Memory B cell (primary cell): ENCODE measurements around the gene CLBA1.
"Not testable (repeated sequence)": the region's sequence is repeated elsewhere in the genome, so short reads cannot be mapped to it uniquely, and the experiment has no call there.

Experiments
- ATAC-seq: fragments of 150-1000 bp; cut with Tn5 transposase; 2 replicates; pipeline ENCODE4 v1.10.0; 2021; ENCODE audit warnings: low read depth, mild to moderate bottlenecking, moderate library complexity
- DNase-seq, 2 donors: peaks; one replicate each; pipeline ENCODE4 v3.0.0; 2022; ENCODE audit warnings: low spot score in 2 of 2
- H3K27ac Mint-ChIP-seq: one replicate; pipeline ENCODE4 v1.8.0; 2022; ENCODE audit warnings: mild to moderate bottlenecking, moderate library complexity, mixed read lengths
- H3K27me3 Mint-ChIP-seq: one replicate; pipeline ENCODE4 v1.8.0; 2022; ENCODE audit warnings: mixed read lengths
- H3K36me3 Mint-ChIP-seq: one replicate; pipeline ENCODE4 v1.8.0; 2022; ENCODE audit warnings: mild to moderate bottlenecking, mixed read lengths
- H3K4me1 Mint-ChIP-seq: one replicate; pipeline ENCODE4 v1.8.0; 2022; ENCODE audit warnings: mixed read lengths
- H3K4me3 Mint-ChIP-seq: one replicate; pipeline ENCODE4 v1.8.0; 2022; ENCODE audit warnings: mild to moderate bottlenecking, moderate library complexity, mixed read lengths
- H3K9me3 Mint-ChIP-seq: one replicate; pipeline ENCODE4 v1.8.0; 2022; ENCODE audit warnings: mixed read lengths

CLBA1 gene

GRCh38 chr14:105034315-105035039 is 48.9 kb downstream of the CLBA1 start:
- H3K27me3 Mint-ChIP-seq: no peaks in the 10 kb centered on the region
- H3K27ac Mint-ChIP-seq: no peak overlapping the region
- peaks cover 3% of the 10 kb centered on the region for H3K4me1 Mint-ChIP-seq
- no peak for DNase-seq
- H3K36me3 Mint-ChIP-seq: peaks cover 2% of the 10 kb centered on the region
- no peaks in the 10 kb centered on the region for H3K9me3 Mint-ChIP-seq
- H3K4me3 Mint-ChIP-seq: no peak overlapping the region
- no peak for ATAC-seq

DNA sequence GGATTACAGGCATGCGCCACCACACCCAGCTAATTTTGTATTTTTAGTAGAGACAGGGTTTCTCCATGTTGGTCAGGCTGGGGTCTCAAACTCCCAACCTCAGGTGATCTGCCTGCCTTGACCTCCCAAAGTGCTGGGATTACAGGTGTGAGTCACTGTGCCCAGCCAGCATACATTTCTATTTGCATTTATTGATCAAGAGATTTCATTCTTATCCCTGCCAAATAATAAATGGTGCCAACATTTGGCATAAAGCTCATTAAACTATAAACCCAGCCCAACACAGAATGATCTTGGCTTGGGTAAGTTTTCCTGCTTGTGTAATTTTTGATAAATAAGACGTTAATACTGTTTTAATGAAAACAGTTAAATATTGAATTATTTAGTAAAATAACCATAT is 50.0 kb downstream of the CLBA1 start:
- not testable (repeated sequence) for DNase-seq, H3K9me3 Mint-ChIP-seq, ATAC-seq, H3K4me1 Mint-ChIP-seq, H3K36me3 Mint-ChIP-seq, H3K4me3 Mint-ChIP-seq, H3K27me3 Mint-ChIP-seq, H3K27ac Mint-ChIP-seq

- no peak overlapping the region for H3K4me3 Mint-ChIP-seq
- peaks cover under 1% of the 10 kb centered on the region for H3K4me1 Mint-ChIP-seq
- H3K36me3 Mint-ChIP-seq: no peaks in the 10 kb centered on the region
- H3K27ac Mint-ChIP-seq: no peak overlapping the region
- ATAC-seq (no peak), DNase-seq (no peak)
- H3K27me3 Mint-ChIP-seq: peaks cover 3% of the 10 kb centered on the region
- H3K9me3 Mint-ChIP-seq: no peaks in the 10 kb centered on the region
Observed at GRCh38 chr14:105039458-105040205, 54.0 kb downstream of the CLBA1 start.

- Mint-ChIP-seq H3K4me1 (peaks cover 7% of the 10 kb centered on the region), H3K9me3 (no peaks in the 10 kb centered on the region), H3K27me3 (peaks cover 3% of the 10 kb centered on the region), H3K27ac (no peak overlapping the region), H3K36me3 (no peaks in the 10 kb centered on the region), H3K4me3 (no peak overlapping the region)
- no peak for ATAC-seq
- no peak for DNase-seq
Observed at GRCh38 chr14:105041841-105042765, 56.5 kb downstream of the CLBA1 start.

DNA sequence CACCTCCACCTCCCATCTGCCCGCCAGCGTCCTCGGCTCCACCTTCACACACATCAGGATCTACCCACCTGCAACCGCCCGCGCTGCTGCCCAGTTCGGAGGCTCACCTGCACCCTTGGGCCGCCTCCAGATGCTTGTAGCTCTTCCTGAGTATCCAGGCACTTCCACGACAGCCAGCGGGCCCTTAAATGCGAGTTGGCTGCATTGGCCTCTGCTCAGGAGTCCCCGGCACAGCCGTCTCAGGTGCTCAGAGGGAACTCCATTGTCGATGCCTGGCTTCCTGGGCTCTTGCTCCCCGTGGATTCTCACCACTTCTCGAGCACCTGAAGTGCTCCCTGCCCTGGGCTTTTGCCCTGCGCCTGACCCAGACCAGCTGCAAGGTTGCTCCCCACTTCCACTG is 57.2 kb downstream of the CLBA1 start:
- no peak overlapping the region for H3K4me3 Mint-ChIP-seq
- H3K36me3 Mint-ChIP-seq: no peaks in the 10 kb centered on the region
- peaks cover 3% of the 10 kb centered on the region for H3K27me3 Mint-ChIP-seq
- DNase-seq (no peak), ATAC-seq (no peak)
- H3K4me1 Mint-ChIP-seq: peaks cover 7% of the 10 kb centered on the region
- no peaks in the 10 kb centered on the region for H3K9me3 Mint-ChIP-seq
- no peak overlapping the region for H3K27ac Mint-ChIP-seq

DNA sequence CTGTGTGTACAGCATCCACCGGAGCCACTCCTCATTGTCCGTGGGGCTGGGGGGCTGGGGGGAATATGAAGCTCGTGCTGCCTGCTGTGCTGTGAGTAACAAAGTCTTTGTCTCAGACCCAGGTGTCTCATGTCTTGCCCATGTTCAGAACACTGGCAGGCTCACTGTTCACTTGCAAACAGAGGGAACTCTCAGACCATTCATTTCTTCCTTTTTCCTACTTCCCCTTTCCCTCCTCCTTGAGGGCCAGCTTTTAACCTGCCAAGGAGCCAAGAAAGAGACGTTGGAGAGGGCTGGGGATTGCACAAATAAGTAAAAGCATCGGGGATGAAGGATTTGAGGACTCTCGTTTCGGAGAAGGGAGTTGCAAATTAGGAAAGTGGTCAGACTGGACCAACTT is 58.1 kb downstream of the CLBA1 start:
- no peaks in the 10 kb centered on the region for H3K9me3 Mint-ChIP-seq
- peaks cover 7% of the 10 kb centered on the region for H3K4me1 Mint-ChIP-seq
- H3K27ac Mint-ChIP-seq: no peak overlapping the region
- H3K27me3 Mint-ChIP-seq: peaks cover 3% of the 10 kb centered on the region
- ATAC-seq (no peak), DNase-seq (no peak)
- H3K4me3 Mint-ChIP-seq: no peak overlapping the region
- H3K36me3 Mint-ChIP-seq: no peaks in the 10 kb centered on the region
